ENCODE data around the gene TCF12. TPM values are rescaled to one million over a fixed set of nuclear protein-coding genes. Genes with fewer than 3 reads are reported as not detected.

The TCF12 gene
- total RNA-seq, 3 donors from 2014 or later (not counting 1 experiment from before 2014, with no cell fraction given): 84.1 to 111 (median 107) TPM

GRCh38 chr15:57328479-57328878 lies 410.0 kb downstream of the TCF12 start:
- WGBS (ENCODE audit: insufficient coverage): 96% methylated on average over 7 of the region's 8 CpGs
- intact Hi-C loops (cut with micrococcal nuclease): no loop called here
- no peaks in the 10 kb centered on the region for H3K36me3 Mint-ChIP-seq

GRCh38 chr15:57328897-57329296 lies 410.5 kb downstream of the TCF12 start:
- H3K27ac Mint-ChIP-seq: no peak overlapping the region
- WGBS (ENCODE audit: insufficient coverage): 86% methylated on average over 5 of the region's 5 CpGs
- no peaks in the 10 kb centered on the region for H3K9me3 ChIP-seq (ENCODE audit: control insufficient read depth, insufficient read depth, low read length)
- H3K9me3 Mint-ChIP-seq: no peaks in the 10 kb centered on the region
- H3K4me3 ChIP-seq (ENCODE audit: low read length): no peak overlapping the region
- no peak for ATAC-seq
- peaks cover 7% of the 10 kb centered on the region for H3K4me1 ChIP-seq (ENCODE audit: control insufficient read depth, insufficient read depth, low read length)
- no peaks in the 10 kb centered on the region for H3K36me3 ChIP-seq (ENCODE audit: control insufficient read depth, insufficient read depth, low read length)
- intact Hi-C loops (cut with micrococcal nuclease): no loop called here
- H3K4me3 Mint-ChIP-seq: no peak overlapping the region
- no peak for DNase-seq
- H3K27me3 Mint-ChIP-seq (ENCODE audit: low read depth in 2 of 2): peaks cover 15 to 32% of the 10 kb centered on the region in 2 donors
- no peak for TF ChIP-seq CTCF (IDR thresholded peaks at IDR 0.05)
- H3K36me3 Mint-ChIP-seq: no peaks in the 10 kb centered on the region
- H3K4me1 Mint-ChIP-seq: peaks cover 26 to 31% of the 10 kb centered on the region in 2 donors
- no peaks in the 10 kb centered on the region for H3K27me3 ChIP-seq (ENCODE audit: control insufficient read depth, insufficient read depth, low read length)
- no peak overlapping the region for H3K27ac ChIP-seq (ENCODE audit: low read length)

More at GRCh38 chr15:57328479-57328878, 410.0 kb downstream of the TCF12 start:
- H3K4me1 ChIP-seq (ENCODE audit: control insufficient read depth, insufficient read depth, low read length): peaks cover 7% of the 10 kb centered on the region
- peaks cover 23 to 33% of the 10 kb centered on the region in 2 donors for H3K4me1 Mint-ChIP-seq
- H3K27me3 Mint-ChIP-seq (ENCODE audit: low read depth in 2 of 2): peaks cover 15 to 29% of the 10 kb centered on the region in 2 donors
- DNase-seq (no peak), ATAC-seq (no peak)
- no peaks in the 10 kb centered on the region for H3K27me3 ChIP-seq (ENCODE audit: control insufficient read depth, insufficient read depth, low read length)
- no peaks in the 10 kb centered on the region for H3K9me3 Mint-ChIP-seq
- no peak overlapping the region for H3K4me3 ChIP-seq (ENCODE audit: low read length)
- no peaks in the 10 kb centered on the region for H3K9me3 ChIP-seq (ENCODE audit: control insufficient read depth, insufficient read depth, low read length)
- TF ChIP-seq CTCF (IDR thresholded peaks at IDR 0.05): no peak
- no peaks in the 10 kb centered on the region for H3K36me3 ChIP-seq (ENCODE audit: control insufficient read depth, insufficient read depth, low read length)
- H3K27ac ChIP-seq (ENCODE audit: low read length): no peak overlapping the region
- H3K27ac Mint-ChIP-seq: no peak overlapping the region
- H3K4me3 Mint-ChIP-seq: no peak overlapping the region

GRCh38 chr15:57329582-57330367 lies 411.3 kb downstream of the TCF12 start:
- 32% methylated on average over 12 of the region's 13 CpGs for WGBS (ENCODE audit: insufficient coverage)
- Mint-ChIP-seq H3K36me3 (no peaks in the 10 kb centered on the region), H3K27ac (no peak overlapping the region), H3K4me3 (no peak overlapping the region), H3K9me3 (no peaks in the 10 kb centered on the region), H3K27me3 (ENCODE audit: low read depth in 2 of 2) (peaks cover 20 to 41% of the 10 kb centered on the region in 2 donors), H3K4me1 (peaks cover 31 to 38% of the 10 kb centered on the region in 2 donors)
- intact Hi-C loops (cut with micrococcal nuclease): no loop called here
- H3K9me3 ChIP-seq (ENCODE audit: control insufficient read depth, insufficient read depth, low read length): no peaks in the 10 kb centered on the region
- no peak overlapping the region for H3K4me3 ChIP-seq (ENCODE audit: low read length)
- no peak overlapping the region for H3K27ac ChIP-seq (ENCODE audit: low read length)
- peaks cover 7% of the 10 kb centered on the region for H3K4me1 ChIP-seq (ENCODE audit: control insufficient read depth, insufficient read depth, low read length)
- H3K27me3 ChIP-seq (ENCODE audit: control insufficient read depth, insufficient read depth, low read length): no peaks in the 10 kb centered on the region
- ATAC-seq: peak in 1 of 3 donors; percentile 39
- TF ChIP-seq CTCF (IDR thresholded peaks at IDR 0.05): no peak
- no peaks in the 10 kb centered on the region for H3K36me3 ChIP-seq (ENCODE audit: control insufficient read depth, insufficient read depth, low read length)
- no peak for DNase-seq
